GM11168 (cell line): ENCODE measurements around the gene PCED1B.
"Not testable (repeated sequence)": the region's sequence is repeated elsewhere in the genome, so short reads cannot be mapped to it uniquely, and the experiment has no call there.

Experiments used
- in situ Hi-C: fragments of 300-500 bp; cut with MboI; formaldehyde crosslinking; loops from one replicate; pipeline ENCODE4 v1.12.0; 2022; ENCODE audit warnings: low sequenced_read_pairs; ENCODE audit not compliant: unreplicated experiment

The PCED1B gene

GRCh38 chr12:47159348-47159747 lies 79.9 kb downstream of the PCED1B start:
- in situ Hi-C loops = no loop called here

- in situ Hi-C loops = no loop called here
These were observed 81.2 kb downstream of the PCED1B start for GRCh38 chr12:47160316-47161244.

GRCh38 chr12:47164116-47164515 lies 84.7 kb downstream of the PCED1B start:
- in situ Hi-C loops = no loop called here

GRCh38 chr12:47164724-47165439 lies 85.5 kb downstream of the PCED1B start:
- in situ Hi-C loops = no loop called here

- in situ Hi-C loops = no loop called here
These were observed 86.5 kb downstream of the PCED1B start for GRCh38 chr12:47165934-47166333.

GRCh38 chr12:47166365-47166764 lies 86.9 kb downstream of the PCED1B start:
- in situ Hi-C loops = no loop called here

GRCh38 chr12:47170281-47170680 lies 90.9 kb downstream of the PCED1B start:
- in situ Hi-C loops = not testable (repeated sequence)

- in situ Hi-C loops = no loop called here
These were observed 98.6 kb downstream of the PCED1B start for GRCh38 chr12:47178014-47178413.

GRCh38 chr12:47182164-47182938 lies 102.9 kb downstream of the PCED1B start:
- in situ Hi-C loops = not testable (repeated sequence)

GRCh38 chr12:47184229-47184628 lies 104.8 kb downstream of the PCED1B start:
- in situ Hi-C loops = no loop called here

GRCh38 chr12:47184813-47185212 lies 105.4 kb downstream of the PCED1B start:
- in situ Hi-C loops = no loop called here

- in situ Hi-C loops = no loop called here
These were observed 106.8 kb downstream of the PCED1B start for GRCh38 chr12:47186246-47186645.

GRCh38 chr12:47188576-47189441 lies 109.4 kb downstream of the PCED1B start:
- in situ Hi-C loops = no loop called here

GRCh38 chr12:47189728-47190127 lies 110.3 kb downstream of the PCED1B start:
- in situ Hi-C loops = no loop called here

- in situ Hi-C loops = no loop called here
These were observed 110.9 kb downstream of the PCED1B start for GRCh38 chr12:47190271-47190750.

- in situ Hi-C loops = no loop called here
These were observed 111.5 kb downstream of the PCED1B start for GRCh38 chr12:47190905-47191304.

- in situ Hi-C loops = no loop called here
These were observed 112.6 kb downstream of the PCED1B start for GRCh38 chr12:47192051-47192450.

GRCh38 chr12:47193066-47193465 lies 113.6 kb downstream of the PCED1B start:
- in situ Hi-C loops = no loop called here

- in situ Hi-C loops = no loop called here
These were observed 115.1 kb downstream of the PCED1B start for GRCh38 chr12:47194501-47194900.

- in situ Hi-C loops = no loop called here
These were observed 121.0 kb downstream of the PCED1B start for GRCh38 chr12:47200446-47200845.
